Cardiac muscle cell (in vitro differentiated cells and primary cell): ENCODE results near the gene NRG3. TPM values are rescaled to one million over a fixed set of nuclear protein-coding genes. Genes with fewer than 3 reads are reported as not detected.

Source experiments
- DNase-seq, 2 donors: peaks; one replicate each; pipeline versions ENCODE4 v3.0.0 to v3.0.0-alpha.2; 2010 to 2017; ENCODE audit warnings: low read depth in 1 of 2, low spot score in 1 of 2
- H3K27ac ChIP-seq: fragments of 200-600 bp; sonication (generic); 2 replicates; pipeline ENCODE4 v1.5.1; 2016
- H3K27me3 ChIP-seq: fragments of 200-600 bp; sonication (generic); 2 replicates; pipeline ENCODE4 v1.6.0; 2016; ENCODE audit warnings: control low read depth
- H3K36me3 ChIP-seq: fragments of 200-600 bp; sonication (generic); 2 replicates; pipeline ENCODE4 v1.5.1; 2016; ENCODE audit warnings: control low read depth
- H3K4me1 ChIP-seq: fragments of 200-600 bp; sonication (generic); 2 replicates; pipeline ENCODE4 v1.8.1; 2017; ENCODE audit warnings: low read depth, mild to moderate bottlenecking, mixed run types
- H3K4me3 ChIP-seq: fragments of 200-600 bp; sonication (generic); 2 replicates; pipeline ENCODE4 v1.5.1; 2016; ENCODE audit warnings: mild to moderate bottlenecking
- H3K9me3 ChIP-seq: fragments of 200-600 bp; sonication (generic); 2 replicates; pipeline ENCODE4 v1.5.1; 2017; ENCODE audit warnings: low read depth, mild to moderate bottlenecking, control low read depth
- CTCF ChIP-seq: IDR thresholded peaks from 2 replicates; pipeline ENCODE4 v1.5.1; 2012; ENCODE audit warnings: low read depth, mild to moderate bottlenecking, low read length
- polyA plus RNA-seq: library from polyadenylated mRNA; unstranded; fragments of >200 nt; fragmentation: Nextera tagmentation; extraction: Ambion mirVana; gene quantifications from 2 replicates; pipeline ENCODE4 v1.2.1, GENCODE V29; 2016
- total RNA-seq: library from RNA; depleted of rRNA; stranded (reverse); fragments of >200 nt; gene quantifications from 2 replicates; pipeline ENCODE4 v1.2.3, GENCODE V29; 2016

Gene NRG3
- total and polyA plus RNA-seq, 2 experiments from 2014 or later, result 0.48 to 0.55 TPM

DNA sequence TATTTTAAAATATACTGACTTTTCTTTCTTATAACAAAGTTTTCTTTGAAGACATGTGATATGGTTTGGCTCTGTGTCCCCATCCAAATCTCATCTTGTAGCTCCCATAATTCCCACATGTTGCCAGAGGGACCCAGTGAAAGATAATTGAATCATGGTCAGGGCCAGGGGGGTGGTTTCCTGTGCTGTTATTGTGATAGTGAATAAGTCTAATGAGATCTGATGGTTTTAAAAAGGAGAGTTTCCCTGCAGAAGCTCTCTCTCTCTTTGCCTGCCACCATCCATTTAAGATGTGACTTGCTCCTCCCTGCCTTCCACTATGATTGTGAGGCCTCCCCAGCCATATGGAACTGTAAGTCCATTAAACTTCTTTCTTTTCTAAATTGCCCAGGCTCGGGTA, 768.1 kb downstream of the NRG3 start:
- no peak for TF ChIP-seq CTCF
- DNase-seq, result no peak
- Histone ChIP-seq H3K27ac (no peak overlapping the region), H3K27me3 (no peaks in the 10 kb centered on the region), H3K9me3 (no peaks in the 10 kb centered on the region), H3K4me1 (no peaks in the 10 kb centered on the region), H3K36me3 (no peaks in the 10 kb centered on the region), H3K4me3 (no peak overlapping the region)

DNA sequence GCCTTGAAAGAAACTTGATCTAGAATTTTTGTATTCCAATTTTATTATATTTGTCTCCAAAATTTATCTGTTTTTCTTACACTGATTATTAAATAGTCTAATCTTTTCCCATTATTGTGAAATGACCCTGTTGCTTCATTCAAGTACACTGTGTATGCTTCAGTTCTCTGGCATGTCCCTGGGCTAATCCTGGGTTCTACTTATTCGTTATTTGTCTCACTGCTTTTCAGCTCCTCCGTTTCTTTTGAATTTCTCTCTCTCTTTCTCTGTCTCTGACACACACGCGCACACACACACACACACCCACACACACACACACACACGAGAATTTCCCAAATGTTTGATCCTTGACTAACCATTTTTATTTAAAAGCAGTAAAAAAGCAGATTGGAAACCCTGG, 768.6 kb downstream of the NRG3 start:
- H3K4me1 ChIP-seq, result no peaks in the 10 kb centered on the region
- no peak for TF ChIP-seq CTCF
- H3K36me3 ChIP-seq, result no peaks in the 10 kb centered on the region
- no peaks in the 10 kb centered on the region for H3K27me3 ChIP-seq
- H3K9me3 ChIP-seq, result no peaks in the 10 kb centered on the region
- H3K27ac ChIP-seq, result no peak overlapping the region
- DNase-seq, result peak in 1 of 2 donors; percentile 36
- no peak overlapping the region for H3K4me3 ChIP-seq

- Histone ChIP-seq H3K27me3 (no peaks in the 10 kb centered on the region), H3K27ac (no peak overlapping the region), H3K9me3 (no peaks in the 10 kb centered on the region)
These were observed 770.2 kb downstream of the NRG3 start for GRCh38 chr10:82645221-82645620.

DNA sequence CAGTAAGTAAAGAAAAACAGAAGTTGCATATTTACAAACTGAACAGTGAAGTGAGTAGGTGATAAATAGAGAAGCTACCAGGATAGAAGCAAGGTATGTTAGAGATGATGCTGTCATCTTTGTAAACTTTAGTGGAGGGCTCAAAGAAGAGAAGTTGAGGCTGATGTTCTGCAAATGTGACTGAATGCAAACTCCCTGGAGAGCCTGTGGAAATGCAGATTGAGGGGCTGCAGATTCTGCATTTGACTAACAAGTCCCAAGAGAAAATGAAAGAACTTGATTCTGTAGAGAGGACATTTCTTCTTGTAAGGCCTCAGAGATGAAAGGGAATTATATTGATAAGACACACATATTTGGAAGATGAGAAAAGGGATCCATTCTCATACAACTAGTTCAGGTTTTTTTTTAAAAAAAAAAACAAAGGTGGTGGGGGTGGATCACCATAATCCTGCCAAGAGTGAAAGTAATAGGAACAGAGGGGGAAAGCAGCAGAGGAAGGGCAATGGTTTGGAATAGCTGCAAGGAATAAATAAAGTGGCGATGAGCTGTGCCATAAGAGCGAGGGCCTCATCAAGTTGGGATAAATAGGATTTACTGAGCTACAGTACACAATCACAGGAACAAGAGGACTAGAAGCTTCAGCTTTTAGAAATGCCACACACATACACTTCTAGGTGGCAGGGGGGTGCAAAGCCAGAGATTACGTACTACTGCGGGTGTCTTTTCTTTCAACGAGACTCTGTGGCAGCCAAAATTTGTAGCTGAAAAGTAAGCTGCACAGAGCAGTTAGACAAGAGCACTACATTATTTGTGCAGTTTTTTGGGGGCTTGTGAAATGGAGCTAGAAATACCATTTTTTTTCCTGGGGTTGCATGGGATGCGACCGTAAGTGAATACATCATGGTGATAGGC, 778.5 kb downstream of the NRG3 start:
- Histone ChIP-seq H3K4me3 (no peak overlapping the region), H3K36me3 (no peaks in the 10 kb centered on the region), H3K27me3 (no peaks in the 10 kb centered on the region), H3K27ac (no peak overlapping the region), H3K9me3 (no peaks in the 10 kb centered on the region), H3K4me1 (no peaks in the 10 kb centered on the region)
- no peak for DNase-seq
- no peak for TF ChIP-seq CTCF

More at GRCh38 chr10:82645221-82645620, 770.2 kb downstream of the NRG3 start:
- H3K36me3 ChIP-seq, result no peaks in the 10 kb centered on the region
- no peak for DNase-seq
- TF ChIP-seq CTCF, result no peak
- no peaks in the 10 kb centered on the region for H3K4me1 ChIP-seq
- no peak overlapping the region for H3K4me3 ChIP-seq

DNA sequence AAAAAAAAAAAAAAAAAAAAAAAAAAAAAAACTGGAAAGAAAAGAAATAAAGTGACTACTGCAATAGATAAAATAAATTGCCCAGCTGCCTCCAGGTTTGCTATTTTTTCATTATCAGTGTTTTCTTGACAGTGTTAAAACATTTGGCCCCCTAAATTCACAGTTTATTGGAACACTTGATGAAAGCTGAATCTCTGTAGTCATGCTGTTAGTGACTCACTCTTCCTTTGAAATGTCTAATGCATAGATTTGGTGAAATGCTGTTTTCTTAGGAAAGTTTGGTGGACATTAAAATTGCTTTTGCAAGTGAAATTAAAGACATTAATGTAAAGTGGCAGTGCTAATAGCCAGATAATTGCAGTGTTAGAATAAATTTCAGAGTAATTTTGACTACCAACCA, 785.2 kb downstream of the NRG3 start:
- DNase-seq, result no peak
- no peaks in the 10 kb centered on the region for H3K9me3 ChIP-seq
- no peaks in the 10 kb centered on the region for H3K4me1 ChIP-seq
- TF ChIP-seq CTCF, result no peak
- no peaks in the 10 kb centered on the region for H3K27me3 ChIP-seq
- no peak overlapping the region for H3K27ac ChIP-seq
- H3K4me3 ChIP-seq, result no peak overlapping the region
- no peaks in the 10 kb centered on the region for H3K36me3 ChIP-seq
